ENCODE results near the gene APP.

GRCh38 chr21:26120828-26121227 lies 49.7 kb downstream of the APP start:
- TF ChIP-seq CTCF (IDR thresholded peaks at IDR 0.05) (no peak), POLR2AphosphoS5 (IDR thresholded peaks at IDR 0.05) (no peak), POLR2A (IDR thresholded peaks at IDR 0.05) (no peak)
